ENCODE results near the gene C1QL1.
A peak's percentile ranks its signal among the peaks of the same experiment; 100 is the strongest.
"Not testable (repeated sequence)": the region's sequence is repeated elsewhere in the genome, so short reads cannot be mapped to it uniquely, and the experiment has no call there.

The C1QL1 gene

DNA sequence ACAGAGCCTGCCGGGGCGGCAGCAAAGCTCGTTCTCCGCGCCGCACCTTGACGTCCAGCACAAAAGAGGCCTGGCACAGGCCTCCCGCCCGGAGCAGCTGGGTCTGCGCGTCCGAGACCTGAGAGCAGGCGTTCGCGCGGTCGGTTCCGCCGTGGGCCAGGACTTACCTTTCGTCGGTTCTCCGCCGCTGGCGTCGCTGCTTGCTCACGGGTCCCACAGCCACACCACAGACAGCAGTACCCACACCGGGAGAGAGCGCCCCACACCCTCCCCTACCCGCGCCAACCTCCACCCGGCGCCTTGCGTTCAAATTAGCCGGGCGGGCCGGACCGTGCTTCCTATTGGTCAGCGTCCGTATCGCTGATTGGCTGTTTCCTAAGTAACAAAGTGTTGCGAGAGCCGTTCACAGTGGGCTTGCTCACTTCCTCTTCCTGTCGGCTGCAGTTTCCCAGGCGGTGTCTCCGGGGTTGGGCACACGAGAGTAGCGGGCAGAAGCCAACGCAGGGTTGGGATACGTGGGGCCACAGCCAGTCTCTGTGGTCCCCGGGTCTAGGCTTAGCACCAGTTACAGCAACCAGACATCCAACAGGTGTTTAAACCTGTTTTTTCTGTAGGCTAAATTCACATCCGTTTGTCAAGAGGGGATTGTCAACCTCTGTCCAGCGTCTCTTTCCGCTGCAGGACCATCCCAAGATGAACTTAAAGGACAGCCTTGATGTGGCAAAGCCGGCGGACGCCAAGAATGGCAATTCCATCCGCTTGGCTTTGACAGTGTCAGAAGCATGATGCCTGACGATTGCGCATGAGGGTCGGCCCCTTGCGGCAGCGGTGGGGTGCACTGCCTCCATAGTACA, 20.4 kb downstream of the C1QL1 start, which contains the start of gene KIF18B:
TSS of gene KIF18B (minus strand) at position 313 of the 854 bp plus-strand sequence. CDS start 11,429 bp downstream, outside the sequence.
- POLR2A ChIA-PET: interaction anchor here (0.6 to 2.3 kb wide), 12 partner anchors 8 to 255 kb away, joined by 3 to 9 read pairs (median 4); partner anchors contain the start of gene C1QL1
- no peak for TF ChIP-seq SP1 (IDR thresholded peaks at IDR 0.05)
- no peak for TF ChIP-seq BHLHE40 (IDR thresholded peaks at IDR 0.05; ENCODE audit: borderline replicate concordance)
- TF ChIP-seq FOXM1 (IDR thresholded peaks at IDR 0.05; ENCODE audit: borderline replicate concordance): peak; percentile 99
- TF ChIP-seq FOXA1 (IDR thresholded peaks at IDR 0.05): no peak
- no peak for TF ChIP-seq HDGF (IDR thresholded peaks at IDR 0.05; ENCODE audit: borderline replicate concordance)
- TF ChIP-seq TARDBP (IDR thresholded peaks at IDR 0.05): no peak
- no peak for TF ChIP-seq FOXK2 (IDR thresholded peaks at IDR 0.05)
- peak; percentile 64 for TF ChIP-seq ELF4 (IDR thresholded peaks at IDR 0.05)
- TF ChIP-seq, protein P1, sequence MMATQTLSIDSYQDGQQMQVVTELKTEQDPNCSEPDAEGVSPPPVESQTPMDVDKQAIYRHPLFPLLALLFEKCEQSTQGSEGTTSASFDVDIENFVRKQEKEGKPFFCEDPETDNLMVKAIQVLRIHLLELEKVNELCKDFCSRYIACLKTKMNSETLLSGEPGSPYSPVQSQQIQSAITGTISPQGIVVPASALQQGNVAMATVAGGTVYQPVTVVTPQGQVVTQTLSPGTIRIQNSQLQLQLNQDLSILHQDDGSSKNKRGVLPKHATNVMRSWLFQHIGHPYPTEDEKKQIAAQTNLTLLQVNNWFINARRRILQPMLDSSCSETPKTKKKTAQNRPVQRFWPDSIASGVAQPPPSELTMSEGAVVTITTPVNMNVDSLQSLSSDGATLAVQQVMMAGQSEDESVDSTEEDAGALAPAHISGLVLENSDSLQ (IDR thresholded peaks at IDR 0.05): 0 out of 2 replicates have a peak, but pooled peaks have one; percentile 24
- no peak for TF ChIP-seq LEF1 (IDR thresholded peaks at IDR 0.05; ENCODE audit: borderline replicate concordance)
- peak; percentile 77 for TF ChIP-seq L3MBTL2 (conservative IDR thresholded peaks at IDR 0.05)
- TF ChIP-seq NFRKB (IDR thresholded peaks at IDR 0.05): no peak
- CTCF ChIA-PET: no interaction called here
- DNase-seq (ENCODE audit: extremely low spot score): peak; percentile 94

DNA sequence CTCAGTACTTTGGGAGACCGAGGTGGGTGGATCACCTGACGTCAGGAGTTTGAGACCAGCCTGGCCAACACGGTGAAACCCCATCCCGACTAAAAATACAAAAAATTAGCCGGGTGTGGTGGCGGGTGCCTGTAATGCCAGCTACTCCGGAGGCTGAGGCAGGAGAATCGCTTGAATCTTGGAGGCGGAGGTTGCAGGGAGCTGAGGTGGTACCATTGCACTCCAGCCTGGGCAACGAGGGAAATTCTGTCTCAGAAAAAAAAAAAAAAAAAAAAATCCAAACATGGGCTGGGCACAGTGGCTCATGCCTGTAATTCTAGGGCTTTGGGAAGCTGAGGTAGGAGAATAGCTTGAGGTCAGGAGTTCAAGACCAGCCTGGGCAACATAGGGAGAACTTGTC, 22.5 kb downstream of the C1QL1 start:
- DNase-seq (ENCODE audit: extremely low spot score): not testable (repeated sequence)
- peak; percentile 76 for TF ChIP-seq ZNF384 (IDR thresholded peaks at IDR 0.05)
- ChIA-PET POLR2A (interaction anchor here (2.3 kb wide), 1 partner anchor 35 kb away, joined by 9 read pairs; no protein-coding TSS in a partner anchor), CTCF (interaction anchor here (0.9 kb wide), 1 partner anchor 77 kb away, joined by 4 read pairs; no protein-coding TSS in a partner anchor)

DNA sequence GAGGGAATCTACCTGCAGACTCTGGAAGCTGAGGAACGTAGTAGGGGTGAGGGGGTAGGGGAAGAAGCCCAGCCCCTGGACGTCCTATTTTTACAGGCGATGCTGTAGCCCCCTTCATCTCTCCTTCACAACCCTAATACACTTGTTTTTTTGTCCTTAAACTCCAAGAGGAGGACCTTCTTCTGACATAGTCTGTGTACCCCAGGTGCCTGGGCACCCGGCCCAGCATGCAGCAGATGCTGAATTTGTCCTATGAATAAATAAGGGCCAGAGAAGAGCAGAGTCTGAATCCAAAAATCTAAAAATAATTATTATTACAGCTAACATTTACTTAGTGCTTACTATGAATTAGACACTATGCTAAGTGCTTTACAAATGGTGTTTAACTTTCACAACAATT, 25.6 kb downstream of the C1QL1 start:
- ChIA-PET POLR2A (interaction anchor here (1.9 kb wide), 1 partner anchor 77 kb away, joined by 4 read pairs; no protein-coding TSS in a partner anchor), CTCF (interaction anchor here (0.7 kb wide), 1 partner anchor 77 kb away, joined by 3 read pairs; no protein-coding TSS in a partner anchor)
- TF ChIP-seq, protein P1 (IDR thresholded peaks at IDR 0.05): no peak
- no peak for TF ChIP-seq ELF4 (IDR thresholded peaks at IDR 0.05)
- no peak for TF ChIP-seq HDGF (IDR thresholded peaks at IDR 0.05; ENCODE audit: borderline replicate concordance)
- TF ChIP-seq FOXA1 (IDR thresholded peaks at IDR 0.05): no peak
- no peak for TF ChIP-seq L3MBTL2 (conservative IDR thresholded peaks at IDR 0.05)
- TF ChIP-seq ARNT (IDR thresholded peaks at IDR 0.05): no peak
- no peak for TF ChIP-seq TARDBP (IDR thresholded peaks at IDR 0.05)
- TF ChIP-seq FOXK2 (IDR thresholded peaks at IDR 0.05): no peak
- no peak for TF ChIP-seq SUZ12 (IDR thresholded peaks at IDR 0.05)
- TF ChIP-seq BHLHE40 (IDR thresholded peaks at IDR 0.05; ENCODE audit: borderline replicate concordance): no peak
- TF ChIP-seq LEF1 (IDR thresholded peaks at IDR 0.05; ENCODE audit: borderline replicate concordance): no peak
- no peak for TF ChIP-seq ZNF384 (IDR thresholded peaks at IDR 0.05)
- no peak for TF ChIP-seq NFRKB (IDR thresholded peaks at IDR 0.05)
- no peak for TF ChIP-seq CTBP1 (IDR thresholded peaks at IDR 0.05; ENCODE audit: borderline replicate concordance)
- DNase-seq (ENCODE audit: extremely low spot score): no peak

DNA sequence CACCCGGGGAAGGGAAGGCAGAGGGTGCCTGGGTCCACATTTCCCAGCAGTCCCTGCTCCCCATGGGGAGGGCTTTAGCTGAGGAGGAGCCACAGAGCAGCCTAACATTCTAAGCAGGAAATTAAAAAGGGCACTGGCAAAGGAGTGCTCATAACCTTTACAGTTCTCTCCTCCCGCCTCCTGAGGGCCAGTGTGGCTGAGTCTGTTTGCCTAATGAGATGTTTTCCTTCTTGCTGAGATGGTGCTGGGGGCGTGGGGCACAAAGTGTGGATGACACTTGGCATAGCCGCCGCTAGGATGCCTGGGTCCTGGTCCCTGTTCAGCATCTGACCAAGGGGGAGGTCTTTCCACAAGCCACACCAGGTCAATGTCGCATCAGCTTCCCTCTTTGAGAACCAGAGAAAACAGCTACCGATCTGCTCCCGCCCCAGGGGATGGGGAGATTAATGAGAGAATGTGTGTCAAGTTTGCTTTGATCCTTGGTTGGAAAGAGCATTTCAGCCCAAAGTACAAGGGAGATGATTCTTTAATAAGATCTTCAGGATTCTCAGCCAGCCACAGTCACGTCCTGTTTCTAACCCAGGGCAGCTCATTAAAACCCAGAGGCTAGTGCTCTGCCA, 26.3 kb downstream of the C1QL1 start:
- TF ChIP-seq BHLHE40 (IDR thresholded peaks at IDR 0.05; ENCODE audit: borderline replicate concordance): no peak
- TF ChIP-seq HDGF (IDR thresholded peaks at IDR 0.05; ENCODE audit: borderline replicate concordance): no peak
- TF ChIP-seq FOXK2 (IDR thresholded peaks at IDR 0.05): no peak
- no peak for TF ChIP-seq FOXM1 (IDR thresholded peaks at IDR 0.05; ENCODE audit: borderline replicate concordance)
- TF ChIP-seq LEF1 (IDR thresholded peaks at IDR 0.05; ENCODE audit: borderline replicate concordance): no peak
- no peak for TF ChIP-seq ARNT (IDR thresholded peaks at IDR 0.05)
- TF ChIP-seq L3MBTL2 (conservative IDR thresholded peaks at IDR 0.05): no peak
- no peak for TF ChIP-seq SUZ12 (IDR thresholded peaks at IDR 0.05)
- no peak for TF ChIP-seq ZNF384 (IDR thresholded peaks at IDR 0.05)
- TF ChIP-seq TARDBP (IDR thresholded peaks at IDR 0.05): no peak
- TF ChIP-seq, protein P1 (IDR thresholded peaks at IDR 0.05): no peak
- DNase-seq (ENCODE audit: extremely low spot score): no peak
- POLR2A ChIA-PET: interaction anchor here (1.9 kb wide), 1 partner anchor 78 kb away, joined by 4 read pairs; no protein-coding TSS in a partner anchor
- CTCF ChIA-PET: interaction anchor here (0.7 kb wide), 1 partner anchor 78 kb away, joined by 3 read pairs; no protein-coding TSS in a partner anchor

DNA sequence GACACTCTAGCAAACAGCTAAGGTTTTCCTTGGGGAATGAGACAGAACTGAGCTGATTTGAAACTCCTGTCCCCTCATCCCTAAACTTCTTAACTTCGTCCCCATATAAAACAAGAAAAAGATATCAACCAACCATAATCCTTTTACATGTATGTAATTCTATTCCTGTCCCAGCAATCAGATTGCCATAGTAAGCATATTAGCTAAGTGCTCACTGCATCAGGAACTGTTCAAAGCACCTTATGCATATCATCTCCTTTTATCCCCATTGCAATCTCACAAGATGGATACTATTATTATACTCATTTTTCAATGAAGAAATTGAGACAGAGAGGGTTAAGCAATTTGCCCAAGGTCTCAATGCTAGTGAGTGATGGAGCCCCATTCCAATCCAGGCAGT, 27.3 kb downstream of the C1QL1 start:
- TF ChIP-seq NFRKB (IDR thresholded peaks at IDR 0.05): no peak
- TF ChIP-seq SUZ12 (IDR thresholded peaks at IDR 0.05): no peak
- TF ChIP-seq, protein P1 (IDR thresholded peaks at IDR 0.05): no peak
- no peak for TF ChIP-seq FOXK2 (IDR thresholded peaks at IDR 0.05)
- TF ChIP-seq TARDBP (IDR thresholded peaks at IDR 0.05): no peak
- no peak for TF ChIP-seq FOXA1 (IDR thresholded peaks at IDR 0.05)
- TF ChIP-seq BHLHE40 (IDR thresholded peaks at IDR 0.05; ENCODE audit: borderline replicate concordance): no peak
- TF ChIP-seq HDGF (IDR thresholded peaks at IDR 0.05; ENCODE audit: borderline replicate concordance): no peak
- TF ChIP-seq FOXM1 (IDR thresholded peaks at IDR 0.05; ENCODE audit: borderline replicate concordance): no peak
- no peak for TF ChIP-seq L3MBTL2 (conservative IDR thresholded peaks at IDR 0.05)
- no peak for TF ChIP-seq SP1 (IDR thresholded peaks at IDR 0.05)
- no peak for DNase-seq (ENCODE audit: extremely low spot score)
- POLR2A ChIA-PET: interaction anchor here (1.0 to 2.1 kb wide), 3 partner anchors 13 to 221 kb away, joined by 3 to 7 read pairs (median 3); partner anchors contain the start of gene HEXIM2
- CTCF ChIA-PET: interaction anchor here (0.8 kb wide), 1 partner anchor 195 kb away, joined by 3 read pairs; the partner anchor contains the start of gene ACBD4

Measured in HEK293T (cell line).